ENCODE measurements around the gene SCAMP4. TPM values are rescaled to one million over a fixed set of nuclear protein-coding genes. Genes with fewer than 3 reads are reported as not detected.
A peak's percentile ranks its signal among the peaks of the same experiment; 100 is the strongest.
"Not testable (repeated sequence)": the region's sequence is repeated elsewhere in the genome, so short reads cannot be mapped to it uniquely, and the experiment has no call there.

The SCAMP4 gene
- total RNA-seq, 2 experiments from 2014 or later: 31.0 to 35.0 TPM

DNA sequence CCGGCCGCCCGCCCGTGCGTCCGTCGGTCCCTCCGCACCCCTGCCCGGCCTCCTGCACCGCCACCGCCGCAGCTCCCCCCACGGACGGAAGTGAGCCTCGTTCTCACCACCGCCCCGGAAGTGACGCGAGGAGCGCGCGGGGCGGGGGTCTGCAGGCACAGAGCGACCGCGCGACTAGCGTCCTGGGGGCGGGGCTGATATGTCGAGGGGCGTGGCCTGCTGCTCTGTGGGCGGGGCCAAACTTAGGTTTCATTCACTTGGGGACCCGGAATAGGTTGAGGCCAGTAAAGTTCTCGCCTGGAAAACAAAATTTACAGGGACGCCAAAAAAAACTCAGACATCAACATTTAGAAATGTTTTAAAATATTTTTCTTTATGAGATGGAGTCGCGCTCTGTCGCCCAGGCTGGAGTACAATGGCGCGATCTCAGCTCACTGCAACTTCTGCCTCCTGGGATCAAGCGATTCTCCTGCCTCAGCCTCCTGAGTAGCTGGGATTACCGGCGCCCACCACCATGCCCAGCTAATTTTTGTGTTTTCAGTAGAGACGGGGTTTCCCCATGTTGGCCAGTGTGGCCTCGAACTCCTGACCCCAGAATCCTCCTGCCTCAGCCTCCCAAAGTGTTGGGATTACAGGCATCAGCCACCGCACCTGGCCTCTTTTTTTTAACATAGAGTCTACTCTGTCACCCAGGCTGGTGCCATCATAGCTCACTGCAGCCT, 19.6 kb upstream of the SCAMP4 start, which contains the start of gene ABHD17A:
Gene ABHD17A (minus strand): TSS at position 99 of the 722 bp plus-strand sequence. CDS start 3,930 bp downstream, outside the sequence.
- Mint-ChIP-seq H3K27ac (peak within 1 kb of the TSS; percentile 94), H3K4me1 (peaks cover 19% of the 10 kb centered on the region), H3K36me3 (peaks cover 22% of the 10 kb centered on the region), H3K4me3 (peak within 1 kb of the TSS; percentile 97)
- H3K27me3 Mint-ChIP-seq, H3K9me3 Mint-ChIP-seq: not testable (repeated sequence)
- DNase-seq: peak; percentile 95

DNA sequence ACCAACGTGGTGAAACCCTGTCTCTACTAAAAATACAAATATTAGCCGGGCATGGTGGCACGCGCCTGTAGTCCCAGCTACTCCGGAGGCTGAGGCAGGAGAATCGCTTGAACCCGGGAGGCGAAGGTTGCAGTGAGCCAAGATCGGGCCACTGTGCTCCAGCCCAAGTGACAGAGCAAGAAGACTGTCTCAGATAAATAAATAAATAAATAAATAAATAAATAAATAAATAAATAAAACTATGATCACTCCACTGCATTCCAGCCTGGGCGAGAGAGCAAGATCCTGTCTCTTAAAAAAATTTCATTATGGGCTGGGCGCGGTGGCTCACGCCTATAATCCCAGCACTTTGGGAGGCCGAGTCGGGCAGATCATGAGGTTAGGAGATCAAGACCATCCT, 18.8 kb upstream of the SCAMP4 start:
- not testable (repeated sequence) for H3K27me3 Mint-ChIP-seq, DNase-seq, H3K9me3 Mint-ChIP-seq, H3K4me3 Mint-ChIP-seq, H3K27ac Mint-ChIP-seq
- peaks cover 18% of the 10 kb centered on the region for H3K4me1 Mint-ChIP-seq
- peaks cover 22% of the 10 kb centered on the region for H3K36me3 Mint-ChIP-seq

DNA sequence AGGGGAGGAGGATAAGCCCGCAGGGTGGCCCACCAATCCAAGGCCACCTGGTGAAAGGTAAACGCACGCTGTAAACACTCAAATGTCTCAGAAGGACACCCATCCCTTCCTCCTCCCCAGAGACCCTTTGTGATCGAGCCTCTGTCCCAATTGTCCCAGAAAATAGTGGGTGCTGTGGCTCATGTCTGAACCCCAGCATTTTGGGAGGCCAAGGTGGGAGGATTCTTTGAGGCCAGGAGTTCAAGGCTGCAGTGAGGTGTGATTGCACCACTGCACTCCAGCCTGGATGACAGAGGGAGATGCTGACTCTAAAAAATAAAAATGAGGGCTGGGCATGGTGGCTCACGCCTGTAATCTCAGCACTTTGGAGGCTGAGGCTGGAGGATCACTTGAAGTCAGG, 16.8 kb upstream of the SCAMP4 start:
- Mint-ChIP-seq H3K9me3 (no peaks in the 10 kb centered on the region), H3K36me3 (peaks cover 13% of the 10 kb centered on the region), H3K27ac (no peak overlapping the region), H3K4me1 (peaks cover 7% of the 10 kb centered on the region), H3K4me3 (no peak overlapping the region), H3K27me3 (no peaks in the 10 kb centered on the region)
- no peak for DNase-seq

DNA sequence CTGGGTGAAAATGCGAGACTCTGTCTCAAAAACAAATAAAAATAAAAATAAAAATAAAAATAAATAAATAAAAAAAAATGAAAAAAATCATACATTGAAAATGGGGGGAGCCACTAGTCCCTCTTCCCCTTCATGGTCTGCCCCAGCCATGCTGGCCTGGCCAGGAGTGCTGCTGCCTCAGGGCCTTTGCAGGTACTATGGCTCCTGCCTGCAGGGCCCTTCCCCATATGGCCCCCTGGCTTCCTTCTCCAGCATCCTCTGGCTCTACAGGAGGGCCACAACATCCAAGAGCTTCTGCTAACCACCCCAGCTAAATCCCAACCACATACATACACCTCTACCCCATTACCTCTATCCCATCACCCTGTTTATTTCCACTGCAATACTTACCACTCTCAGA, 15.3 kb upstream of the SCAMP4 start:
- H3K27me3 Mint-ChIP-seq: no peaks in the 10 kb centered on the region
- H3K4me3 Mint-ChIP-seq: no peak overlapping the region
- H3K27ac Mint-ChIP-seq: peak overlapping the region; percentile 1
- no peaks in the 10 kb centered on the region for H3K36me3 Mint-ChIP-seq
- no peak for DNase-seq
- no peaks in the 10 kb centered on the region for H3K9me3 Mint-ChIP-seq
- H3K4me1 Mint-ChIP-seq: peaks cover 2% of the 10 kb centered on the region

DNA sequence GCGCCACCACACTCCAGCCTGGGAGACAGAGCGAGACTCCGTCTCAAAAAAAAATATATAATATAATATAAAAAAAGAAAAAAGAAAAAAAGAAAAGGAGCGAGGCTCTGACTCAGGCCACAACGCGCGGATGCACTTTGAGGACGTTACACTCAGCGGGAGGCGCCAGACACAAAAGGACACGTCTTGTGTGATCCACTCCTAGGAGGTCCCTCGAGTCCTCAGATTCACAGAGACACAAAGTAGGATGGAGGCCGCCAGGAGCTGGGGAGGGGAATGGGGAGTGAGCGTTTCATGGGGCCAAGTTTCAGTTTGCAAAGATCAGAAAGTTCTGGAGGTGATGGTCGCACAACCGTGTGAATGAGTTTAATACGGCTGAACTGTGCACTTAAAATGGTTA, 11.4 kb upstream of the SCAMP4 start:
- Mint-ChIP-seq H3K27ac (no peak overlapping the region), H3K36me3 (no peaks in the 10 kb centered on the region)

DNA sequence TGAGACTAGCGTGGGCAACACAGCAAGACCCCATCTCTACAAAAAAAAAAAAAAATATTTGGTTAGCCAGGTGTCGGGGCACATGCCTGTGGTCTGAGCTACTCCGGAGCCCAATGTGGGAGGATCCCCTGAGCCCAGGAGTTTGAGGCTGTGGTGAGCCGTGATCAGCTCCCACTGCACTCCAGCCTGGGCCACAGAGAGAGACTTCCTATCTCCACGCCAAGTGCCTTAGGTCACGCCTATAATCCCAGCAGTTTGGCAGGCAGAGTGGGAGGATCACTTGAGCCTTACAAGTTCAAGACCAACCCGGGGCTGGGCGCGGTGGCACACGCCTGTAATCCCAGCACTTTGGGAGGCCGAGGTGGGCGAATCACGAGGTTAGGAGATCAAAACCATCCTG, 8.7 kb upstream of the SCAMP4 start:
- no peak for DNase-seq
- Mint-ChIP-seq H3K36me3 (no peaks in the 10 kb centered on the region), H3K27me3 (no peaks in the 10 kb centered on the region), H3K27ac (peak overlapping the region; percentile 97), H3K9me3 (no peaks in the 10 kb centered on the region), H3K4me1 (peaks cover 28% of the 10 kb centered on the region), H3K4me3 (peak overlapping the region; percentile 82)

More for the DNA sequence above, 11.4 kb upstream of the SCAMP4 start:
- Mint-ChIP-seq H3K4me1 (peaks cover 28% of the 10 kb centered on the region), H3K4me3 (no peak overlapping the region), H3K9me3 (no peaks in the 10 kb centered on the region), H3K27me3 (no peaks in the 10 kb centered on the region)
- no peak for DNase-seq

DNA sequence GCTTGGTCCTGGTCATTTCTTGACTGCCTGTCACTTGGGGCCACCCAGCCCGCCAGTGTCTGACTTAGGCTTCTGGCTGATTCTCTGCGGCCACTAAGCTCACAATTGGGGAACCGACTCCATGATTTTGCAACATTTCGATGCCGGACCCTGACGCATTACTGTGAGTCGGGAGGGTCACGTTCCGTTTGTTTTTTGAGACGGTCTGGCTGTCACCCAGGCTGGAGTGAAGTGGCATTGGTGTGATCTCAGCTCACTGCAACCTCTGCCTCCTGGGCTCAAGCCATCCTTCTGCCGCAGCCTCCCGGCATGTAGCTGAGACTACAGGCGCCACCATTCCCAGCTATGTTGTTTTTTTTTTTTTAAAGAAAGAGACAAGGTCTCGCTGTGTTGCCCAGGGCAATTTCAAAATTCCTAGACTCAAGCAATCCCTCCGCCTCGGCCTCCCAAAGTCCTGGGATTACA, 3.2 kb upstream of the SCAMP4 start:
- H3K4me1 Mint-ChIP-seq: peaks cover 34% of the 10 kb centered on the region
- peaks cover 6% of the 10 kb centered on the region for H3K36me3 Mint-ChIP-seq
- no peaks in the 10 kb centered on the region for H3K27me3 Mint-ChIP-seq
- no peaks in the 10 kb centered on the region for H3K9me3 Mint-ChIP-seq
- DNase-seq: no peak
- no peak overlapping the region for H3K4me3 Mint-ChIP-seq
- no peak overlapping the region for H3K27ac Mint-ChIP-seq

DNA sequence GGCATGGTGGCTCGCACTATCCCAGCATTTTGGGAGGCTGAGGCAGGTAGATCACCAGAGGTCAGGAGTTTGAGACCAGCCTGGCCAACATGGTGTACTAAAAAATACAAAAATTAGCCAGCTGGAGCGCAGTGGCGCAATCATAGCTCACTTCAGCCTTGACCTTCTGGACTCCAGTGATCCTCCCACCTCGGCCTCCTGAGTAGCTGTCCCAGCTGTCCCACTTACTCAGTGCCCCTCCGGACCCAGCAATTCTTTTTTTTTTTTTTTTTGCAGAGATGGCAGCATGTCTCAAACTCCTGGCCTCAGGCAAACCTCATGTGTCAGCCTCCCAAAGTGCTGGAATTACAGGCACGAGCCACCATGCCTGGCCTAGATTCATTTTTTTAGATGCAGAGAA, 2.3 kb upstream of the SCAMP4 start:
- Mint-ChIP-seq H3K4me3 (peak overlapping the region; percentile 48), H3K36me3 (peaks cover 8% of the 10 kb centered on the region)

DNA sequence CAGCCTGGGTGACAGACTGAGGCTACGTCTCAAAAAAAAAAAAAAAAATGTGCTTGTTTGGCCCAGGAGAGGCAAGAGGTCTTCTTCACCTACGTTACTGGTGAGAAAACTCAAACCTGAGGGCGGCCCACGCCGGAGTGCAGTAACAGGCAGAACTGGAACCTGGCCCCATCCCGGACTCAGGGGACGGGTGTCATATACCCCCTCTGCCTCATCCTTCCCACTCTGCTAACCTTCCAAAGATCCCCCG, 414 bp upstream of the SCAMP4 start:
- DNase-seq: no peak
- Mint-ChIP-seq H3K27ac (peak overlapping the region; percentile 86), H3K36me3 (peaks cover 12% of the 10 kb centered on the region), H3K9me3 (no peaks in the 10 kb centered on the region), H3K4me3 (peak overlapping the region; percentile 81), H3K27me3 (no peaks in the 10 kb centered on the region), H3K4me1 (peaks cover 38% of the 10 kb centered on the region)

More for the DNA sequence above, 2.3 kb upstream of the SCAMP4 start:
- Mint-ChIP-seq H3K27ac (peak overlapping the region; percentile 74), H3K9me3 (no peaks in the 10 kb centered on the region), H3K4me1 (peaks cover 26% of the 10 kb centered on the region), H3K27me3 (no peaks in the 10 kb centered on the region)
- DNase-seq: no peak

DNA sequence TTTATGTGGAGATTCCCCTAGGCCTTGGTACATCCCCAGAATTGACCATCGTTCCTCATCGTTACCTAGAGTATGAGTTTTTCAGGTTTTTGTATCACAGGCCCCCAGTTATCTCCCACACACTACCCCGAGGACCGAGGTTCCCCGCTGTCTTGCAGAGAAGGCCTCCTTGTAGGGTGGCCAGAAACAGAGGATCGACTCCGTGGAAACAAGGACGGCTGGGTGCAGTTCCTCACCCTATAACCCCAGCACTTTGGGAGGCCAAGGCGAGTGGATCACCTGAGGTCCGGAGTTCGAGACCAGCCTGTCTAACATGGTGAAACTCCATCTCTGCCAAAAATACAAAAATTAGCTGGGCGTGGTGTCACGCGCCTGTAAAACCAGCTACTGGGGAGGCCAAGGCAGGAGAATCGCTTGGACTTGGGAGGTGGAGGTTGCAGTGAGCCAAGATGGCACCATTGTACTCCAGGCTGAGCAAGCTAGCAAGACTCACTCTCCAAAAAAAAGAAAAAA, 720 bp downstream of the SCAMP4 start:
- no peaks in the 10 kb centered on the region for H3K27me3 Mint-ChIP-seq
- DNase-seq: no peak
- peaks cover 12% of the 10 kb centered on the region for H3K36me3 Mint-ChIP-seq
- peak overlapping the region; percentile 79 for H3K27ac Mint-ChIP-seq
- peak overlapping the region; percentile 85 for H3K4me3 Mint-ChIP-seq
- peaks cover 43% of the 10 kb centered on the region for H3K4me1 Mint-ChIP-seq
- H3K9me3 Mint-ChIP-seq: no peaks in the 10 kb centered on the region

DNA sequence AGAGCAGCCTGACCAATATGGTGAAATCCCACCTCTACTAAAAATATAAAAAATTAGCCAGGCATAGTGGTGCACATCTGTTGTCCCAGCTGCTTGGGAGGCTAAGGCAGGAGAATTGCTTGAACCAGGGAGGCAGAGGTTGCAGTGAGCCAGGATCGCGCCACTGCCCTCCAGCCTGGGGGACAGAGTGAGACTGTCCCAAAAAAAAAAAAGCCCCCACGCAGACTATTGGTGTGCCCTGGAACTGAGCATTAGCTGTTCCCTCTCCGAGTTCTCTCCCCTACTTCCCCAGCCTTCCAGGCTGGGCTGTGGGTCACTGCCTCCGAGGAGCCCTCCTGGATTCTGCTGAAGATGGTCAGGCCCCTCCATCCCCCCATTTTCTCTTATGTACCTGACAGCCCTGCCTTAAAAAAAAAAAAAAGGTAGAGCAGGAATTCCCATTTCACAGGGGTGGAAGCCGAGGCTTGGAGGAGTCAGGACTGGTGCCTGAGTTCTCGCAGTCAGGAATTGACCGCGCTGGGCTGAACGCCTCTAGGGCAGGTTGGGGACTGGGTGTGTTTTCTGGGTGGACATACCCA, 1.9 kb downstream of the SCAMP4 start:
- H3K9me3 Mint-ChIP-seq: no peaks in the 10 kb centered on the region
- peaks cover 43% of the 10 kb centered on the region for H3K4me1 Mint-ChIP-seq
- H3K27ac Mint-ChIP-seq: no peak overlapping the region
- H3K4me3 Mint-ChIP-seq: peak overlapping the region; percentile 18
- peaks cover 12% of the 10 kb centered on the region for H3K36me3 Mint-ChIP-seq
- no peak for DNase-seq
- H3K27me3 Mint-ChIP-seq: no peaks in the 10 kb centered on the region

DNA sequence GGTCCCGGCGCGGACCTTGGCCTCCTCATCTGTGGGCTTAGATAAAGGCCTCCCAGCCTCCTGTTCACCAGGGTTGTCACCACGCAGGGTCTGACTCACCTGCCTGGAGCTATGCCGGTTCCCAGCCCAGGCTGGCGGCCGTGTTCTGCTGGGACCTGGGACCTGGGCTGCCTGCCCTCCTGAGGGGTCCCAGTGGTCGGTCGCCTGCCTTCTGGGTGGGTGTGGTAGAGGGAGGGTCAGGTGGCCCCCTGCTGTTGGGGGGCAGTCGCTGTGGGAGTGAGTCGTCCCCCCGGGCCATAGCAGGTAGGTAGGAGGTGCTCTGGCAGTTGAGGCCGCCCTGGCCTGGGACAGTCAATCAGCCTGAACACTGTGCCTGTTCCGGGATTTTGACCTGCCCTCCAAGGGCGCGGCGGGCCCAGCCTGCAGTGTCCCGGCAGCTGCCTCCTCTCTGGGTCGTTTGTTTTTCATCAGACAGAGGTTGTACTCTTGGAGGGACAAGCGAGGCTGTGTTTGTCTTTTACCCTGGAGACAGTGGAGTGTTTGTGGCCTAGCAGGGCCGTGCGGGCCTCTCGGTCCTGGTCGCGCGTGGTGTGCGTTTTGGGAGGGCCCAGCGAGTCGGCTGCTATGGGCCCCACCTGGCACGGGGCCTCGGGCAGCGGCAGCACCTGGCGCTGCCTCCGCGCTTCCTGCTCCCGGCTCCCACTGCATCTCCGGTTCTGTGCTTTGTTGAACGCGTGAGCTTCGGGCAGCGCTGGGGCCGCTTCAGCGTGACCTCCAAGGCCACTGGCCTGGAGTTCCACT, 2.6 kb downstream of the SCAMP4 start:
- H3K4me1 Mint-ChIP-seq: peaks cover 43% of the 10 kb centered on the region
- no peaks in the 10 kb centered on the region for H3K27me3 Mint-ChIP-seq
- no peak for DNase-seq
- H3K4me3 Mint-ChIP-seq: no peak overlapping the region
- H3K9me3 Mint-ChIP-seq: no peaks in the 10 kb centered on the region
- H3K27ac Mint-ChIP-seq: no peak overlapping the region
- peaks cover 12% of the 10 kb centered on the region for H3K36me3 Mint-ChIP-seq

DNA sequence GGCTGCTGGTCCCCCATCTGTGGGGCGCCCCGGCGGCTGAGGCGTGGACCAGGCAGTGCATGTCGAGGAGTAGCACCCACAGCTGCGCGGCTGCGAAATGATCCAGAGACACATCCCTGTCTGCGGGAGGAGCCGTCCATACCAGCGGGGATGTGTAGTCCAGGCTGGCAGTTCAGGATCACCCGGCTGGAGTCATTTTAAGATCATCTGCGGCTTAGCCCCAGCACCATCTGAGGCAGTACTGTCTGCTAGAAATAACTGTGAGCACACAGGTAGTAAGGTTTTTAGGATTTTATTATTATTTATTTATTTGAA, 3.1 kb downstream of the SCAMP4 start:
- no peaks in the 10 kb centered on the region for H3K27me3 Mint-ChIP-seq
- no peak overlapping the region for H3K4me3 Mint-ChIP-seq
- no peak for DNase-seq

DNA sequence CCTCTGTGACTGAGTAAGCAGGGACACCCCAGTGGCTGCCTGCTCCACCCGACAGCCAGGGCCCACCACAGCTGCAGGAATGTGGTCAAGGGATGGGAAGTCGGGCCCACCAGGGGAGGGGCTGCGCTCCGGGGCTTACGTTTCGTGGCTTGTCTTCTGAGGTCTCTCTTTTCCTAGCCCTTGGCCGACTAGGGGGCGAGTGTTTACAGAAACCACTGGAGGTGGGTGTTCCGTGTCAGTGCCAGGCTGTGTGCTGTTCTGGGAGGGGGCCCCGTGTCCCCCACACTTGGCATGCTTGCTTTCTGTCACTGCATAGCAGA, 4.5 kb downstream of the SCAMP4 start:
- H3K27ac Mint-ChIP-seq: no peak overlapping the region
- H3K9me3 Mint-ChIP-seq: no peaks in the 10 kb centered on the region
- peaks cover 25% of the 10 kb centered on the region for H3K4me1 Mint-ChIP-seq
- H3K27me3 Mint-ChIP-seq: no peaks in the 10 kb centered on the region
- DNase-seq: no peak
- peaks cover 12% of the 10 kb centered on the region for H3K36me3 Mint-ChIP-seq
- peak overlapping the region; percentile 18 for H3K4me3 Mint-ChIP-seq

More for the DNA sequence above, 3.1 kb downstream of the SCAMP4 start:
- no peak overlapping the region for H3K27ac Mint-ChIP-seq
- peaks cover 38% of the 10 kb centered on the region for H3K4me1 Mint-ChIP-seq
- H3K36me3 Mint-ChIP-seq: peaks cover 12% of the 10 kb centered on the region
- no peaks in the 10 kb centered on the region for H3K9me3 Mint-ChIP-seq

DNA sequence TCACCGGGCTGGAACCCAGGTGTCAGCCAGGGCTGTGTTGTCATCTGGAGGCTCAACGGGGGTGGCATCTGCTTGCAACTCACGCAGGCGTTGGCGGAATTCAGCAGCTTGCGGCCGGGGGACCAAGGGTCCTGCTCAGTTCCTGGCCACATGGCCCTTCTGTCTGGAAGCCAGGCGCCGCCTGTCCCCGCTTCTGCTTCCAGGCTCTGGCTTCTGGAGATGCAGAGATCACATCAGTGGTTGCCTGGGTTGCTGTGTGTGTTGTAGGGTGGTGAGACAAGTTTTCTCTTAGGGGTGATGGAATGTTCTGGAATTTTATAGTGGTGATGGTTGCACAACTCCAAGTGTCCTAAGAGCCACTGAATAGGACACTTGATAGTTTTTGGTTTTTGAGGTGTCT, 5.0 kb downstream of the SCAMP4 start:
- no peaks in the 10 kb centered on the region for H3K27me3 Mint-ChIP-seq
- H3K27ac Mint-ChIP-seq: no peak overlapping the region
- peaks cover 12% of the 10 kb centered on the region for H3K36me3 Mint-ChIP-seq
- H3K4me1 Mint-ChIP-seq: peaks cover 23% of the 10 kb centered on the region
- no peak overlapping the region for H3K4me3 Mint-ChIP-seq
- no peak for DNase-seq
- no peaks in the 10 kb centered on the region for H3K9me3 Mint-ChIP-seq
